GM18909 (cell line): ENCODE measurements around the gene ZCCHC2.

Experiments used
- ATAC-seq: cut with Tn5 transposase; IDR thresholded peaks from one replicate; pipeline ENCODE4 v1.9.1; 2021; ENCODE audit warnings: mild to moderate bottlenecking; ENCODE audit not compliant: unreplicated experiment, poor library complexity

ZCCHC2 gene

GRCh38 chr18:62522504-62523254 lies at the start of gene ZCCHC2:
TSS of gene ZCCHC2 (plus strand) at chr18:62523025. CDS start at chr18:62523425, 400 bp downstream.
- peak; percentile 79 for ATAC-seq

GRCh38 chr18:62479574-62479973 lies 43.3 kb upstream of the ZCCHC2 start:
- ATAC-seq: no peak

- ATAC-seq: no peak
Measured at GRCh38 chr18:62480927-62481326, 41.9 kb upstream of the ZCCHC2 start.

- no peak for ATAC-seq
Measured at GRCh38 chr18:62484941-62485340, 37.9 kb upstream of the ZCCHC2 start.

GRCh38 chr18:62485684-62486083 lies 37.1 kb upstream of the ZCCHC2 start:
- no peak for ATAC-seq

GRCh38 chr18:62486290-62486964 lies 36.4 kb upstream of the ZCCHC2 start:
- no peak for ATAC-seq

- no peak for ATAC-seq
Measured at GRCh38 chr18:62487161-62487560, 35.7 kb upstream of the ZCCHC2 start.

GRCh38 chr18:62490967-62491695 lies 31.7 kb upstream of the ZCCHC2 start:
- no peak for ATAC-seq

GRCh38 chr18:62493033-62493862 lies 29.6 kb upstream of the ZCCHC2 start:
- ATAC-seq: no peak

- no peak for ATAC-seq
Measured at GRCh38 chr18:62494764-62495163, 28.1 kb upstream of the ZCCHC2 start.

GRCh38 chr18:62496262-62496661 lies 26.6 kb upstream of the ZCCHC2 start:
- no peak for ATAC-seq

- ATAC-seq: no peak
Measured at GRCh38 chr18:62497190-62497772, 25.5 kb upstream of the ZCCHC2 start.

GRCh38 chr18:62498616-62499262 lies 24.1 kb upstream of the ZCCHC2 start:
- no peak for ATAC-seq

- ATAC-seq: no peak
Measured at GRCh38 chr18:62499263-62499650, 23.6 kb upstream of the ZCCHC2 start.

GRCh38 chr18:62500174-62500573 lies 22.7 kb upstream of the ZCCHC2 start:
- ATAC-seq: no peak

- ATAC-seq: no peak
Measured at GRCh38 chr18:62500966-62501591, 21.7 kb upstream of the ZCCHC2 start.

GRCh38 chr18:62505669-62506494 lies 16.9 kb upstream of the ZCCHC2 start:
- ATAC-seq: peak; percentile 89

GRCh38 chr18:62506495-62507143 lies 16.2 kb upstream of the ZCCHC2 start:
- peak; percentile 32 for ATAC-seq
